Neural progenitor cell (in vitro differentiated cells): Measurements from ENCODE around the gene SAT1.

Source experiments
- CTCF ChIP-seq: fragments of 200-600 bp; sonication (generic); IDR thresholded peaks from 2 replicates; pipeline ENCODE4 v1.5.1; 2017; ENCODE audit warnings: antibody characterized with exemption, mild to moderate bottlenecking
- EZH2 ChIP-seq: fragments of 200-600 bp; sonication (generic); IDR thresholded peaks from 2 replicates; pipeline ENCODE4 v1.6.1; 2017; ENCODE audit warnings: antibody characterized with exemption, mild to moderate bottlenecking, moderate library complexity

DNA sequence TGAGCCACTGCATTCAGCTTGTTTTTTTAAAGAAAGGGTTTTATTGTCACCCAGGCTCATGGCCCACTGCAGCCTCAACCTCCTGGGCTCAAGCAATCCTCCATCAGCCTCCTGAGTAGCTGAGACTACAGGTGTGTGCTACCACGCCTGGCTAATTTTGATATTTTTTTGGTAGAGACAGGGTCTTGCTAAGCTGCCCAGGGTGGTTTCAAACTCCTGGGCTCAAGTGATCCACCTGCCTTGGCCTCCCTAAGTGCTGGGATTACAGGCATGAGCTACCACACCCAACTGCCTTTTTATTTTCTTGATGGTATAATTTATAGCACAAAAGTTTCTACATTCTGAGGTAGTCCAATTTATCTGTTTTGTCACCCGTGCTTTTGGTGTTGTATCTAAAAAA, 38.9 kb downstream of the SAT1 start:
- TF ChIP-seq CTCF (no peak), EZH2 (no peak)
